ENCODE results near the gene MOB3C. TPM values are rescaled to one million over a fixed set of nuclear protein-coding genes. Genes with fewer than 3 reads are reported as not detected.
A peak's percentile ranks its signal among the peaks of the same experiment; 100 is the strongest.
"Not testable (repeated sequence)": the region's sequence is repeated elsewhere in the genome, so short reads cannot be mapped to it uniquely, and the experiment has no call there.

Gene MOB3C
- total RNA-seq, result 10 to 100 TPM; 20.8 to 23.3 TPM

DNA sequence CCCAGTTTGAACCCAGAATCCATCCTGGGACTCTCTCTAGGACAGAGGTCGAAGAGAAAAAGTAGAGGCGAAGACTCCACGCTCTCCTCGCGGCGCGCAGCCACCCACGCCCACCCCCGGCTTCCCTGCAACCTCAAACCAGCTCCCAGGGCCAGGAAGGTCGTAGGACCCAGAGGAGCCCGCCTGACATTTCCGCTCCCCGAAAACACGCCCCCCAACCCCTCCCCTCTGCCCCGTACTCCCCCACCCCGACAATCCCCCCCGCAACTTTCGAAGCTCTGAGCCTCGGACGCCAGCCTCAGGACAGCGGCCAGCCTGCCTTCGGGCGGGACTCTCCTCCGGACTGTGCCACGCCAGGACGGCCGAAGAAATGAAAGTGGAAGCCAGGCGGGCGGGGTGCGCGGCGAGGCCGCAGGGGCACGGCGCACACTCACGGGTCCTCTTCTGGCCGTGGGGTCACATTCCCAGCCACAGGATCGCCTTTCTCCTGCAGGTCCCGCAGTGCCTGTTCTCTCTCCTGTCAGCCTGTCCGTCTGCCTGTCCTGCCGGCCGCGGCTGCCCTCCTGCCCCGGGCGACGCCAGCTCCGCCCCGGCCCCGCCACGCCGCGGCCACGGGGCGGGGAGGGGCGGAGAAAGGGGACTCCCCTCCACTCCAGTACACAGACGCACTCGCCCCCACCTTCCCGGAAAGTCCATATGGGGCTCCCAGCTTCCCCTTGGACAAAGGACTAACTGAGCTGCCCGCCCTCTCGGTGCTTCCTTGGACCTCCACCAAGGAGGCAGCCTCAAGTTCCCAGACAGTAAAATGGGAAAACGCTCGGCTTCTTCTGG is at the start of gene MOB3C:
MOB3C (minus strand) TSS at position 535 of the 831 bp plus-strand sequence. CDS start 3,490 bp downstream, outside the sequence.
- peak; percentile 72 to 83 (median 76) for TF ChIP-seq POLR2A (IDR thresholded peaks at IDR 0.05)
- TF ChIP-seq, protein P1, sequence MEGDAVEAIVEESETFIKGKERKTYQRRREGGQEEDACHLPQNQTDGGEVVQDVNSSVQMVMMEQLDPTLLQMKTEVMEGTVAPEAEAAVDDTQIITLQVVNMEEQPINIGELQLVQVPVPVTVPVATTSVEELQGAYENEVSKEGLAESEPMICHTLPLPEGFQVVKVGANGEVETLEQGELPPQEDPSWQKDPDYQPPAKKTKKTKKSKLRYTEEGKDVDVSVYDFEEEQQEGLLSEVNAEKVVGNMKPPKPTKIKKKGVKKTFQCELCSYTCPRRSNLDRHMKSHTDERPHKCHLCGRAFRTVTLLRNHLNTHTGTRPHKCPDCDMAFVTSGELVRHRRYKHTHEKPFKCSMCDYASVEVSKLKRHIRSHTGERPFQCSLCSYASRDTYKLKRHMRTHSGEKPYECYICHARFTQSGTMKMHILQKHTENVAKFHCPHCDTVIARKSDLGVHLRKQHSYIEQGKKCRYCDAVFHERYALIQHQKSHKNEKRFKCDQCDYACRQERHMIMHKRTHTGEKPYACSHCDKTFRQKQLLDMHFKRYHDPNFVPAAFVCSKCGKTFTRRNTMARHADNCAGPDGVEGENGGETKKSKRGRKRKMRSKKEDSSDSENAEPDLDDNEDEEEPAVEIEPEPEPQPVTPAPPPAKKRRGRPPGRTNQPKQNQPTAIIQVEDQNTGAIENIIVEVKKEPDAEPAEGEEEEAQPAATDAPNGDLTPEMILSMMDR (IDR thresholded peaks at IDR 0.05), result peak in 1 of 7 experiments; percentile 16
- Histone ChIP-seq H3K4me3 (peak within 1 kb of the TSS; percentile 47 to 59), H3K4me1 (peaks cover 55% of the 10 kb centered on the region), H3K27ac (peak within 1 kb of the TSS; percentile 81 to 94 (median 88)), H3K27me3 (no peaks in the 10 kb centered on the region), H3K36me3 (replicated peaks in 1 of 2; ENCODE audit: insufficient read depth in 1 of 2, low read depth in 2 of 2) (no peaks in the 10 kb centered on the region), H3K9me3 (no peaks in the 10 kb centered on the region)
- intact Hi-C loops (cut with DNase I), result no loop called here
- ATAC-seq (peak; percentile 77), DNase-seq (peak; percentile 77 to 87 (median 84))
- WGBS, 2 donors, result 0% methylated on average over 15 to 55 of the region's 62 CpGs

DNA sequence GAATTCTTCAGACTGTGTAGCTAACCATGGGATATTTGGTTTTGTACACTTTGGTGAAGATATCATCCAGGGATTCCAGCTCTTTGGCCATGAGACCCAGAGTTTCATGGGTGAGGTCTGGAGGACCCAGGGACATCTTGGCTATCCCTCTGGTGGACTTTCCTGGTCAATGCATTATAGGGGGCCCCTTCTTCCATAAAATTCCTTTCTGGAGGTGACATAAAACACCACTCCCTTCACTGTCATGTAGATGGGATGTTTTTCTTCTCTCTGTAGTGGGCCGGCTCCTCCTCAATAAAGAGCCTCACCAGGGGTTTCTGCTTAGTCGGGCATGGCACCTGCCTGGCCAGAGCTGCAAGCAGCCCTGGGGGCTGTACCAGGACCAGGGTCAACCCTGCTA is 49.4 kb upstream of the MOB3C start:
- no peaks in the 10 kb centered on the region for H3K27me3 ChIP-seq
- no peak overlapping the region for H3K4me3 ChIP-seq
- 89 to 91% methylated on average over 2 of the region's 2 CpGs for WGBS, 2 donors
- DNase-seq, result no peak
- H3K27ac ChIP-seq, result no peak overlapping the region
- TF ChIP-seq, protein P1 (IDR thresholded peaks at IDR 0.05), result no peak
- TF ChIP-seq POLR2A (IDR thresholded peaks at IDR 0.05), result no peak
- H3K4me1 ChIP-seq, result peaks cover 17% of the 10 kb centered on the region
- no peak for ATAC-seq
- intact Hi-C loops (cut with DNase I), result no loop called here
- H3K9me3 ChIP-seq, result no peaks in the 10 kb centered on the region
- H3K36me3 ChIP-seq (replicated peaks in 1 of 2; ENCODE audit: insufficient read depth in 1 of 2, low read depth in 2 of 2), result peaks cover 0 to 4% of the 10 kb centered on the region in 2 donors

DNA sequence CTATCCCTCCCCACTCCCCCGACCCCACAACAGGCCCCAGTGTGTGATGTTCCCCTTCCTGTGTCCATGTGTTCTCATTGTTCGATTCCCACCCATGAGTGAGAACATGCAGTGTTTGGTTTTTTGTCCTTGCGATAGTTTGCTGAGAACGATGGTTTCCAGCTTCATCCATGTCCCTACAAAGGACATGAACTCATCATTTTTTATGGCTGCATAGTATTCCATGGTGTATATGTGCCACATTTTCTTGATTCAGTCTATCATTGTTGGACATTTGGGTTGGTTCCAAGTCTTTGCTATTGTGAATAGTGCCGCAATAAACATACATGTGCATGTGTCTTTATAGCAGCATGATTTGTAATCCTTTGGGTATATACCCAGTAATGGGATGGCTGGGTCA is 46.3 kb upstream of the MOB3C start:
- ATAC-seq; intact Hi-C loops (cut with DNase I); H3K27me3 ChIP-seq; H3K4me3 ChIP-seq; H3K27ac ChIP-seq; H3K36me3 ChIP-seq (replicated peaks in 1 of 2; ENCODE audit: insufficient read depth in 1 of 2, low read depth in 2 of 2); H3K9me3 ChIP-seq; DNase-seq: not testable (repeated sequence)
- WGBS, 2 donors, result 88 to 95% methylated on average over 4 to 5 of the region's 5 CpGs
- H3K4me1 ChIP-seq, result peaks cover 17% of the 10 kb centered on the region

DNA sequence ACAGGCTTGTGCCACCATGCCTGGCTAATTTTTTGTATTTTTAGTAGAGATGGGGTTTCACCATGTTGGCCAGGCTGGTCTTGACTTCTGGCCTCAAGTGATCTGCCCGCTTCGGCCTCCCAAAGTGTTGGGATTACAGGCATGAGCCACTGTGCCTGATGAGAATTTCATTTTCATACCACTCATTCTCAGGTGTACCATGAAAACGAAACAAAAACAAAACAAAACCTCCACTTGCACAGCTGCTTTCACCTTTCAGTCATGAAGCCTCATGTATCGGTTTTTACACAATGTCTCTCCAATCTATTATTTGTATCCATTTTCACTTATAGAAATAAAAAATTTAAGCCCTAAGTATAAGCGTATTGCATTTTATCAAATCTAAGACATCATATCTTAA is 43.5 kb upstream of the MOB3C start:
- WGBS, 2 donors, result 89 to 90% methylated on average over 5 of the region's 5 CpGs
- H3K9me3 ChIP-seq; intact Hi-C loops (cut with DNase I); H3K27me3 ChIP-seq; H3K4me1 ChIP-seq; H3K27ac ChIP-seq; H3K4me3 ChIP-seq; ATAC-seq; DNase-seq: not testable (repeated sequence)
- peaks cover 0 to 12% of the 10 kb centered on the region in 2 donors for H3K36me3 ChIP-seq (replicated peaks in 1 of 2; ENCODE audit: insufficient read depth in 1 of 2, low read depth in 2 of 2)

DNA sequence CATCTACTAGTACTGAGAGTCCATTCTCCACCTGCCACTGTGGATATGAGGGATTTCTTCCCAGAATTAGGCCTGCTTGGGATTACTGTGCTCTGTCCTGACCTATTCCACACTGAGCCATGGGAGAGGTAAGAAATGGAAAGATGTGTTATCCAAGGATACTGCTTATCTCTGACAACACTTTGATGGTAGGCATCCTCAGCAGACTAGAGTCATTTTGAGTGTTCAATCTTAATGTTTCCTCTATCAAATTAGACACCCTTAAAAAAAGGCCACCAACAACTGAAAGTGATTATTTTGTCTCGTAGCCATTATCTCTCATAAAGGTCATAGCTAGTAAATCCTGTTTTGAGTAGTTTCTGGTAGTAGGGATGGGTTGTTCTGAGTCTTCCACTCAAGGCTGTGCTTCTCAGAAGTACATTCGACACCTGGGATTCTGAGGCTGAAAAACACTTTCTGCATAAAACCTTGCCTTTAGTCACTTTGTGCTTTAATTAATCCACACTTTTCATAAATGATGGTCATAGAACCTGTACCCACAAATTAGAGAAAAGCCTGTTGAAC is 42.8 kb upstream of the MOB3C start:
- Histone ChIP-seq H3K4me1 (no peaks in the 10 kb centered on the region), H3K36me3 (replicated peaks in 1 of 2; ENCODE audit: insufficient read depth in 1 of 2, low read depth in 2 of 2) (peaks cover 0 to 12% of the 10 kb centered on the region in 2 donors), H3K27ac (no peak overlapping the region), H3K4me3 (no peak overlapping the region), H3K9me3 (no peaks in the 10 kb centered on the region), H3K27me3 (no peaks in the 10 kb centered on the region)
- WGBS, 2 donors, result 69 to 75% methylated on average over 2 of the region's 2 CpGs
- DNase-seq (no peak), ATAC-seq (no peak)
- intact Hi-C loops (cut with DNase I), result no loop called here
- no peak for TF ChIP-seq POLR2A (IDR thresholded peaks at IDR 0.05)

DNA sequence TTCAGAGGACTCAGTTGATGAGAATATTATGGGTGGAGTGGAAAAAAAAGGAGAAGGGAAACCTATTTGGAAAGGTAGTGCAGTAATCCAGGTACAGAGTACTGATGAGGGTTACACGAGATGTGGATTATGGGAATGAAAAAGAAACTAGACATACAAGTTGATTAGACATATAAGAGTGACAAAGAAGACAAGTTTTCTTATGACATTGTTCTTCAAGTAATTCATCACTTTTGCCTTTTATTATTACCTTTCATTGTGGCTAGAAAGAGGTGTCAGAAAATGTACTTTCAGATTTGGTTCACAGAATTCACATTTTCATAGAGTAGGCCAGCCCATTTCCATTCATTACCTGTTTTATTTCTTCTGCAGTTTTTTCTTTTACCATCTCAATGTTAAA is 41.2 kb upstream of the MOB3C start:
- peaks cover 0 to 9% of the 10 kb centered on the region in 2 donors for H3K36me3 ChIP-seq (replicated peaks in 1 of 2; ENCODE audit: insufficient read depth in 1 of 2, low read depth in 2 of 2)
- no peaks in the 10 kb centered on the region for H3K9me3 ChIP-seq
- no peak overlapping the region for H3K4me3 ChIP-seq
- intact Hi-C loops (cut with DNase I), result no loop called here
- H3K4me1 ChIP-seq, result no peaks in the 10 kb centered on the region
- no peaks in the 10 kb centered on the region for H3K27me3 ChIP-seq
- TF ChIP-seq, protein P1 (IDR thresholded peaks at IDR 0.05), result no peak
- TF ChIP-seq POLR2A (IDR thresholded peaks at IDR 0.05), result no peak
- DNase-seq (no peak), ATAC-seq (no peak)
- H3K27ac ChIP-seq, result no peak overlapping the region
- 85 to 91% methylated on average over 1 of the region's 1 CpG for WGBS, 2 donors
